Erythroblast (primary cell): ENCODE results near the gene TSC22D4.

ENCODE experiments used
- DNase-seq, 2 experiments: peaks; one replicate each; lab custom pipeline; 2025; lab: John Stamatoyannopoulos, UW
- GATA1 ChIP-seq: IDR thresholded peaks from 2 replicates; pipeline ENCODE4 v1.6.1; 2011; ENCODE audit warnings: low read depth, mild to moderate bottlenecking, control low read depth, low read length, moderate library complexity
- POLR2A ChIP-seq: IDR thresholded peaks from 2 replicates; pipeline ENCODE4 v1.6.1; 2011; ENCODE audit warnings: mild to moderate bottlenecking, low read length

Gene TSC22D4

GRCh38 chr7:100486753-100487446 lies 7.9 kb upstream of the TSC22D4 start:
- no peak for DNase-seq
- TF ChIP-seq GATA1 (no peak), POLR2A (no peak)

- no peak for DNase-seq
- TF ChIP-seq GATA1 = no peak
- no peak for TF ChIP-seq POLR2A
Measured at GRCh38 chr7:100486111-100486636, 7.2 kb upstream of the TSC22D4 start.

GRCh38 chr7:100485471-100485876 lies 6.5 kb upstream of the TSC22D4 start:
- DNase-seq = no peak

GRCh38 chr7:100484673-100485045 lies 5.6 kb upstream of the TSC22D4 start:
- DNase-seq = no peak
- no peak for TF ChIP-seq POLR2A
- TF ChIP-seq GATA1 = no peak

More at GRCh38 chr7:100485471-100485876, 6.5 kb upstream of the TSC22D4 start:
- TF ChIP-seq GATA1 (no peak), POLR2A (no peak)

GRCh38 chr7:100483722-100484672 lies 5.0 kb upstream of the TSC22D4 start, which contains the start of gene NYAP1:
Gene NYAP1 (plus strand): TSS chr7:100483927. CDS start chr7:100485312, 1,385 bp downstream.
- no peak for TF ChIP-seq GATA1
- TF ChIP-seq POLR2A = no peak
- DNase-seq = peak; percentile 78 to 81

- DNase-seq = peak; percentile 87 to 93
- TF ChIP-seq POLR2A (no peak), GATA1 (no peak)
Measured at GRCh38 chr7:100483090-100483721, 4.2 kb upstream of the TSC22D4 start.

GRCh38 chr7:100482728-100483089 lies 3.7 kb upstream of the TSC22D4 start:
- TF ChIP-seq GATA1 (no peak), POLR2A (no peak)
- no peak for DNase-seq

GRCh38 chr7:100481466-100481865 lies 2.5 kb upstream of the TSC22D4 start:
- TF ChIP-seq GATA1 (no peak), POLR2A (no peak)
- DNase-seq = no peak

GRCh38 chr7:100477871-100478267 lies 1.1 kb downstream of the TSC22D4 start:
- TF ChIP-seq GATA1 (no peak), POLR2A (no peak)

GRCh38 chr7:100476903-100477870 lies 1.8 kb downstream of the TSC22D4 start:
- TF ChIP-seq GATA1 (no peak), POLR2A (no peak)
- DNase-seq = peak; percentile 65 to 77

More at GRCh38 chr7:100477871-100478267, 1.1 kb downstream of the TSC22D4 start:
- DNase-seq = no peak

GRCh38 chr7:100476101-100476780 lies 2.8 kb downstream of the TSC22D4 start:
- peak in 1 of 2 experiments; percentile 54 for DNase-seq

GRCh38 chr7:100475549-100475948 lies 3.5 kb downstream of the TSC22D4 start:
- TF ChIP-seq GATA1 (no peak), POLR2A (peak; percentile 47)

More at GRCh38 chr7:100476101-100476780, 2.8 kb downstream of the TSC22D4 start:
- TF ChIP-seq GATA1 (no peak), POLR2A (no peak)

More at GRCh38 chr7:100475549-100475948, 3.5 kb downstream of the TSC22D4 start:
- peak; percentile 89 to 91 for DNase-seq
